Stimulated activated naive B cell treated with anti-CD40 and anti-IgM and Interleukin-4, amounts not matched to agents 10 μg/mL and 1 μg/mL and 100 μg/mL, for 72 hours (primary cell): ENCODE data around the gene C1orf115.

ENCODE experiments used
- ATAC-seq, 2 donors: fragments of 150-1000 bp; cut with Tn5 transposase; replicated peaks; 2 replicates each; pipeline ENCODE4 v1.10.0; 2021; ENCODE audit warnings: moderate library complexity in 1 of 2
- DNase-seq: peaks from one replicate; pipeline ENCODE4 v3.0.0; 2021
- H3K27ac Mint-ChIP-seq: one replicate; pipeline ENCODE4 v1.8.0; 2022; ENCODE audit warnings: mild to moderate bottlenecking, mixed read lengths
- H3K27me3 Mint-ChIP-seq, 2 donors: one replicate each; pipeline ENCODE4 v1.8.0; 2022; ENCODE audit warnings: mixed read lengths in 2 of 2
- H3K36me3 Mint-ChIP-seq, 2 donors: one replicate each; pipeline ENCODE4 v1.8.0; 2022; ENCODE audit warnings: mixed read lengths in 2 of 2, mild to moderate bottlenecking in 1 of 2
- H3K4me1 Mint-ChIP-seq, 2 donors: one replicate each; pipeline ENCODE4 v1.8.0; 2022; ENCODE audit warnings: mixed read lengths in 2 of 2, mild to moderate bottlenecking in 1 of 2
- H3K4me3 Mint-ChIP-seq, 2 donors: one replicate each; pipeline ENCODE4 v1.8.0; 2022; ENCODE audit warnings: mild to moderate bottlenecking in 2 of 2, mixed read lengths in 2 of 2, moderate library complexity in 1 of 2
- H3K9me3 Mint-ChIP-seq, 2 donors: one replicate each; pipeline ENCODE4 v1.8.0; 2022; ENCODE audit warnings: mixed read lengths in 2 of 2, mild to moderate bottlenecking in 1 of 2

C1orf115 gene

GRCh38 chr1:220748089-220748934 lies 58.1 kb downstream of the C1orf115 start, which contains the start of gene MTARC2:
TSS of gene MTARC2 (plus strand) at chr1:220748322. CDS start at chr1:220748532, 210 bp downstream.
- Mint-ChIP-seq H3K4me3 (peak within 1 kb of the TSS; percentile 78 to 82), H3K27me3 (peaks cover 49 to 60% of the 10 kb centered on the region in 2 donors), H3K27ac (peak within 1 kb of the TSS; percentile 76), H3K36me3 (peaks cover 0 to 2% of the 10 kb centered on the region in 2 donors), H3K4me1 (peaks cover 3 to 17% of the 10 kb centered on the region in 2 donors), H3K9me3 (no peaks in the 10 kb centered on the region)
- DNase-seq (peak; percentile 18), ATAC-seq (peak; percentile 88 to 92)
